Stimulated activated CD8-positive, alpha-beta memory T cell treated with anti-CD3 and anti-CD28 coated beads, Interleukin-12 subunit alpha, Interleukin-12 subunit beta, amount 100 ng/mL, for 4 hours (primary cell): Measurements from ENCODE around the gene POLN.
"Not testable (repeated sequence)": the region's sequence is repeated elsewhere in the genome, so short reads cannot be mapped to it uniquely, and the experiment has no call there.

Experiments used
- DNase-seq: peaks from one replicate; pipeline ENCODE4 v3.0.0-alpha.2; 2020; ENCODE audit warnings: low read depth

Gene POLN

GRCh38 chr4:2166253-2166652 is 75.7 kb downstream of the POLN start:
- no peak for DNase-seq

DNA sequence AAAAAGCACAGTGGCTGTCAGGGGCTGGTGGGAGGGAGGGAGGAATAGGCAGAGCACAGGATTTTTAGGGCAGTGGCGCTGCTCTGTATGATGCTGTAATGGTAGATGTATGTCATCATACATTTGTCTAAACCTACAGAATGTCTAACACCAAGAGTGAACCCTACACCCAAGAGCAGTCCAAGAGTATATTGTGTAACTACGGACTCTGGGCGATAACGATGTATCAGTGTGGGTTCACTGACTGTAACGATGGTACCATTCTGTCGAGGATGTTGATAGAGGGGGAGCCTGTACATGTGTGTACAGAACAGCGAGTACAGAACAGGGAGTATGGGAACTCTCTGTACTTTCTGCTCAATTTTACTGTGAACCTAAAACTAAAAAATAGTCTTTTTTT is 76.5 kb downstream of the POLN start:
- DNase-seq = no peak

GRCh38 chr4:2163311-2163821 is 78.6 kb downstream of the POLN start:
- DNase-seq = no peak

GRCh38 chr4:2161092-2161703 is 80.7 kb downstream of the POLN start:
- DNase-seq = not testable (repeated sequence)

GRCh38 chr4:2159931-2160330 is 82.0 kb downstream of the POLN start:
- no peak for DNase-seq

DNA sequence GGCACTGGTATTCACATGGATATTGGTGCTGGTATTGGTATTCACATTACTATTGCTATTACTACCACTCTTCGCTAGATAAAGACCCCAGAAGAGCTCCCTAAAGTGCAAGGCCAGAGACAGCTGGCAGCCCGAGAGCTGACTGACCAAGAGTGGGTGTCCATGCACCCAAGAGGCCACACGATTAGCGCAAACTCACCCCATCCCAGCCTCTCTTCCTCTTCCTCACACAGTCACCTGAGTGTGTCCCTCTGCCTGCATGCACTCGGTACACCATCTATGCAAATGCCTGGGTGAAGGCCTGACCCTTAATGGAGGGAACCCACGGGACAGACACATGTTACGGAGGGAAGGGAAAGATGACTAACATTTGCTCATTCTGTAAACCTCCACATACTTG is 86.7 kb downstream of the POLN start:
- DNase-seq = no peak

GRCh38 chr4:2154215-2154740 is 87.6 kb downstream of the POLN start:
- DNase-seq = no peak

- no peak for DNase-seq
These were observed 90.4 kb downstream of the POLN start for GRCh38 chr4:2151544-2151943.

DNA sequence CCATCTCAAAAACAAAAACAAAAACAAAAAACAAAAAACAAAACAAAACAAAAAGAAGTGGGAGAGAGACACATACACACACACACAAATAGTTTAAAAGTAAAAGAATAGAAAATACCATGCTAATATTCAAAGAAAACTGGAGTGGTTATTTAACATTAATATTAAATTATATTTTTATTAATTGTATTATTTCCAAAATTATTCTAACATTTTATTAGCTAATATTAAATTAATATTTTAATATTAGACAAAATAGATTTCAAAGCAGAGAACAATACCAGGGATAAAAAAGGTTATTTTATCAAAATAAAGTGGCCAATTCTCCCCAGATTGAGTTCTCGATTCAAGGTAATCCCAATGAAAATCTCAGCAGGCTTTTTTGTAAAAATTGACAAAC is 91.8 kb downstream of the POLN start:
- DNase-seq = no peak

- no peak for DNase-seq
These were observed 99.1 kb downstream of the POLN start for GRCh38 chr4:2142630-2143427.

DNA sequence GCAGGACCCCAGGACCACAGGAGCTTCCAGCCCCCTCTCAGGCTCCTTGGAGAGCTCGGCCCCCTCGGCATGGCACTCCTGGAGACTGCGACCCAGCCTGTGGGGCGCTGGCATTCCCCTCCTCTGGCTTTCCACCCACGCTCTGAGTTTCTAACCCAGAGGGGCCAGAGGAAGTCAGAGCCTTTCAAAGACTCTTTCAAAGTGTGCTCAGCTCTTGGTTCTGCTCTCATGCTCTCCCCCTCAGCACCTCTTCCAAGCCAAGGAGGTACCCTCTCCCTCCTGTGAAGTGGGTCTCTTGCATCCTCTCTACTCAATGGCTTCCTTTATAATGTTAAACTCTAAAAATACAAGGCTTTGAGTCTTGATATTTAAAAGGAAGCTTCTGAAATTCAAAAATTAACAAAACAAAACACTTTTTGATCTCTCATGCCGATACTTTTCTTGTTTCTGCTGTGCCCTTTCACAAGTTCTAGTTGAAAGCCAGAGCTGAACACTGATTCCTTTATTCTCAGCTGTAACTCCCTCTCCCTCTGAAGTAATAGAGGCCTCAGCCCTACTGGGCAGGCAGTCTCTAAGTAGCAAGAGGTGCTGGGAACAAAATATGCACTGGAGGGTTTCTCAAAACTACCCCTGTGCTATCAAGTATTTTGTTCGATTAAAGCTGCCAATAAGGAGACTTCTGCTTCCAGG is 100.0 kb downstream of the POLN start:
- DNase-seq = no peak

GRCh38 chr4:2141022-2141761 is 100.7 kb downstream of the POLN start:
- no peak for DNase-seq

DNA sequence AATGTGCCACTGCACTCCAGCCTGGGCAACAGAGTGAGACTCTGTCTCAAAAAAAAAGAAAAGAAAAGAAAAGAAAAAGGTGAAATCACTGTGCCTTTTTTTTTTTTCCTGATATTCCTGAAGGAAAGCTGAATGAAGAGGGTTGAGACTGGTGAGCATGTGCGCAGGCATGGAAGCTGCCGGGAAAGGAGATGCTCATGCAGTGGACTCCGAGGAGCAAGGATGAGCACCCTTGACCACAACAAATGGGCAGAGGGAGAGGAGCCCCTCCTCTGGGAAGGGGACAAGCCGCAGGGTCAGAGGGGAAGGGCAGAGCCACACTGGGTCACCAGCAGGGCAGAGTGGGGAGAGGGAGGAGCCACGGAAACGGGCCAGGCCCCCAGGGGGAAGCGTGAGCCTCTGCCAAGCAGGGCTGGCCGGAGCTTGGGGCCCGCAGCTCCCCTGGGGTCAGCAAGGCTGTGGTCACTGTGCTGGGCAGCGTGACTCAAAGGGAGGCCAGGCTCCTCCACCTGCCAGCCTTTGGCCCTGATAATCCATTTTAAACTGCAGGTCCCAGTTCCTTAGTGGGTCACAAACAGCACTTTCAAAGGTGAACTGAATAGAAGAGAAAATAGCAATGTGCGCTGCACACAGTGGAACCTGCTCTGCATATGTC is 102.9 kb downstream of the POLN start:
- DNase-seq = no peak

- no peak for DNase-seq
These were observed 105.2 kb downstream of the POLN start for GRCh38 chr4:2136726-2137125.

DNA sequence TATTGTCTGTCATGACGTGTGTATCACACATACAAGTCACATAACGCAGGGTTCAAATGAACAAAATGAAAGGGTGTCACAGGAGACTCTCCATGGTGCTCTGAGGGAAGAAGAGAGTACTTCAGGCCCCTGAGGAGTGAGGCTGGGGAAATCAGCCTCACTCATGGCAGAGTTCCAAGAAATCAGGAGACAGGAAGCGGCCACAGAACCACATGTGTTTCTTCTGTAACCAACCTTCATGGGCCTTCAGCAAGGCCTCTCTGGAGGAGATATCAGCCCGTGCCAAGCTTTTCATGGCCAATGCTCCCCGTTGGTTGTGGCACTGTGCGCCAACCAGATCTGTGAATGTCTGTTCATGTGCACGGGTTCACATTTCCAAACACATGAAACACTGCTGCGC is 106.8 kb downstream of the POLN start:
- DNase-seq = no peak

- no peak for DNase-seq
These were observed 109.5 kb downstream of the POLN start for GRCh38 chr4:2132438-2132837.

DNA sequence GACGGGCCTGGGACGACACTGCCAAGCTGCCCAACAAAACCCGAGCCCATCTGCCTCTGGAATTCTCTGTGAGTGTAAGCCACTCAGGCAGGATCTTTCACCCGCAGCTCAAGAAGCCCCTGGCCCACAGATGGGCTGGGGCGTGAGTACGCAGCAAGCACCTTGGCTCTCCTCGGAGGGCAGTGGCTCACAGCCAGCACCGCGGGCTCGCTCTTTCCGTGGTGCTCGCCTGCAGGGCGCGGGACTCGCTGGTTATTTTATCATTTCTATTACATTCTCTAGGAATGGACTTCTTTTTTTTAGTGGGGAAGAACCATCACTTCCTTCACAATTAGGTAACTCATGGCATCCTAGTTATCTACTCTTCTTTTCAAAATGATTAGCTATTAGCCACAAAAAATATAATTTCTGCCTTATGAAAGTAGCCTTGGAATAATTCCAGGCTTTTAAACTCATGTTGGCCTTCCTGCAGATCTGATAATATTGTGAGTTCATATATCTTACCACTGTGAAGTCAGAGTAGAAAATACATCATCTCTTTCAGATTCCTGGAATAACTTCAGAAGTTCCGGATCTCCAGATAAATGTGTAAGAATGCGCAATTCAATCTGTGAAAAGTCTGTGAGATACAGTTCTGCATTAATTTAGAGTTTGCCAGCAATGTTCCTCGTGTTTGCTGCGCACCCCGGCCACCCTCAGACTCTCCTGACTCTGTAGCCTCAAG is 114.2 kb downstream of the POLN start:
- DNase-seq = no peak

GRCh38 chr4:2126309-2127043 is 115.4 kb downstream of the POLN start:
- DNase-seq = no peak

DNA sequence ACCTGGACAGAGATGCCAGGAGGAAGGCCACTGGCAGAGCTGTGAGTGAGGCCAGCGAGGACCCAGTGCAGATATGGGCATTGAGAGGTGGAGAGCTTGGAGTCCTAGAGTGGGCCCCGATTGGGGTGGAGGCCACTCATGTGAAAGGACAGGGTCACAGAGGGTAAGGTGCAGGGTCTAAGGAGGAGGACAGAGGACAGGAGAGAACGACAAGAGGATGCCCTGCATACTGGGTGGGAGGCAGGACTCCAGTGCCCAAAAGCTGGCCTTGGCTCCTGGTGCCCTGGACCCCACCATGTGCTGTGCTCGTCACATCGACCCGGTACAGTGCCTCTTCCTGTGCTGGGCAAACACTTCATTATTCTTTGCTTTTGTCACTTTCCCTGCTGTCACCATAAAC is 116.1 kb downstream of the POLN start:
- no peak for DNase-seq

DNA sequence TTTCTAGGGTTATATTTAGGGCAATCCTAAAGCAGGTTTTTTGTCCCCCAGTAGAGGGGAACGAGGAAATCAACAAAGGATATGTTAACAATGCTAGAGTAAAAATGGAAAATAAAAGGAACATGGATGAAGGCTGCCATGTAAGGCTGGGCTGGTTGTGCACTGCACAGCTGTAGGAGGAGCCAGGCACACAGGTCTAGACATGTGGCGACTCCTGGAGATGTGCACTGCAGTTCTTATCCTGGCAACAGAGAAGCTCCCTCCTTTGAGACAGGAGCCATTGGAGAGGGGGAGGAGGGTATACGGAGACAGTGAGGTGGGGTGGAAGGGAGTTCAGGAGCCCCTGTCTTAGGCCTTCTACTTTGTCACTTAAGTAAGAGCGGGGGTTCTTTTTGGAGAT is 116.9 kb downstream of the POLN start:
- no peak for DNase-seq
